Transverse colon (tissue), 4 donors: ENCODE measurements around the gene COX17. TPM values are rescaled to one million over a fixed set of nuclear protein-coding genes. Genes with fewer than 3 reads are reported as not detected.

ENCODE experiments used
- DNase-seq: peaks from one replicate; pipeline ENCODE4 v3.0.0-alpha.2; 2019
- H3K27ac ChIP-seq, 4 donors: fragments of 200-600 bp; sonication (generic); 2 replicates each; pipeline ENCODE4 v1.5.1; 2016 to 2018; ENCODE audit warnings: inconsistent platforms in 4 of 4
- H3K27me3 ChIP-seq: fragments of 200-600 bp; sonication (generic); 2 replicates; pipeline ENCODE4 v1.5.1; 2017; ENCODE audit warnings: inconsistent platforms
- H3K36me3 ChIP-seq, 4 donors: fragments of 200-600 bp; sonication (generic); 2 replicates each; pipeline ENCODE4 v1.5.1; 2017 to 2019; ENCODE audit warnings: inconsistent platforms in 4 of 4
- H3K4me1 ChIP-seq, 4 donors: fragments of 200-600 bp; sonication (generic); 2 replicates each; pipeline ENCODE4 v1.5.1; 2017 to 2020; ENCODE audit warnings: inconsistent platforms in 4 of 4
- H3K4me3 ChIP-seq, 4 donors: fragments of 200-600 bp; sonication (generic); 1 replicate in 1 of 4; 2 replicates in 3 of 4; pipeline versions ENCODE4 v1.5.1 to v1.6.1; 2017 to 2019; ENCODE audit warnings: inconsistent platforms in 4 of 4
- H3K9me3 ChIP-seq, 2 donors: fragments of 200-600 bp; sonication (generic); 2 replicates each; pipeline ENCODE4 v1.5.1; 2017 to 2019; ENCODE audit warnings: inconsistent platforms in 2 of 2
- EP300 ChIP-seq: sonication (generic); formaldehyde crosslinking; IDR thresholded peaks from one replicate; pipeline ENCODE4 v1.6.1; 2017; ENCODE audit warnings: antibody characterized with exemption, low read depth
- POLR2A ChIP-seq: fragments of 450-650 bp; IDR thresholded peaks from one replicate; pipeline ENCODE4 v1.6.1; 2016; ENCODE audit warnings: antibody characterized with exemption, mild to moderate bottlenecking, moderate library complexity
- POLR2AphosphoS5 ChIP-seq, 3 donors: sonication (generic); formaldehyde crosslinking; IDR thresholded peaks; one replicate each; pipeline ENCODE4 v1.6.1; 2016; ENCODE audit warnings: antibody characterized with exemption in 3 of 3
- WGBS, 2 donors: methylation state at CpG; one replicate each; pipeline ENCODE4 v1.1.5; 2018; ENCODE audit warnings: low coverage in 1 of 2; 5-methylcytosine and 5-hydroxymethylcytosine counted together
- in situ Hi-C, 4 donors: fragments of 200-750 bp; cut with MboI; loops; one replicate each; pipeline versions ENCODE4 v1.15.0 to v1.15.1; 2017; ENCODE audit warnings: low sequenced_read_pairs in 3 of 4, low pct_ligation_motif_present in 1 of 4, low pct_unique_long_range_greater_than_20kb in 1 of 4
- intact Hi-C: fragments of 100-400 bp; cut with DNase I; formaldehyde crosslinking; loops from one replicate; pipeline ENCODE4 v1.15.1; 2023; ENCODE audit warnings: low total_unique reads
- total RNA-seq, 4 donors: library from RNA; depleted of rRNA; stranded (reverse); fragments of >200 nt; gene quantifications; one replicate each; pipeline ENCODE4 v1.1.0, GENCODE V29; 2016
- TF ChIP-seq, protein P1 (sequence below), 5 experiments: fragments of 200-600 bp in 3 of 5; fragments of 450-650 bp in 2 of 5; sonication (generic) in 3 of 5; IDR thresholded peaks; 1 replicate in 2 of 5; 2 replicates in 3 of 5; pipeline ENCODE4 v1.5.1; 2016 to 2017; ENCODE audit warnings: antibody characterized with exemption in 5 of 5, inconsistent platforms in 3 of 5, mild to moderate bottlenecking in 2 of 5, moderate library complexity in 1 of 5

The COX17 gene
- total RNA-seq, 4 donors from 2014 or later: 2.2 to 49.2 (median 24.2) TPM

DNA sequence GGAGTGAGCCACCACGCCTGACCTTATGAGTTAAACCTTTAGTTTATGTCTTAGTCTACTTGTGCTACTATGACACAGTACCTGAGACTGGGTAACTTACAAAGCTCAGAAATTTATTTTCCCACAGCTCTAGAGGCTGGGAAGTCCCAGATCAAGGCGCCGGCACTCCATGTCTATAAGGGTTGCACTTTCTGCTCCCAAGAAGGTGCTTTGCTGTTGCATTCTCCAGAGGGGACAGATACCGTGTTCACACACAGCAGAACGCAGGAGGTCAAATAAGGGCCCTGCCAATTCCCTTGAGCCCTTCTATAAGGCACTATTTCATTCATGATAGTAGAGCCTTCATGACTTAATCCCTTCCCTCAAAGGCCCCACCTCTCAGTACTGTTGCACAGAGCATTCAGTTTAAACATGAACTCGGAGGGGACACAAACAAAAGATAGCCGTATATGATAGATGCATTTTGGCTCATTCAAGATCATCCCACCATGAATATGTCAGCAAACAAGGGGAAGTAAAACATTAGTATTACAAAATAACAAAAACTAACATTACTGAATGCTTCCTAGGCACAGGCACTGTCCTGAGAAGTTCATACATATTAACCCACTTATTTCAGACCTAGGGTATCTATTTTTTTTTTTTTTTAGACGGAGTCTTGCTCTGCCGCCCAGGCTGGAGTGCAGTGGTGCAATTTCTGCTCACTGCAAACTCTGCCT lies 53.0 kb downstream of the COX17 start:
- intact Hi-C loops (no loop called here), in situ Hi-C loops (no loop called here)
- no peak overlapping the region for H3K4me3 ChIP-seq
- no peak for DNase-seq
- no peaks in the 10 kb centered on the region for H3K9me3 ChIP-seq
- H3K36me3 ChIP-seq: no peaks in the 10 kb centered on the region
- TF ChIP-seq EP300: no peak
- no peak for TF ChIP-seq POLR2A
- TF ChIP-seq, protein P1, sequence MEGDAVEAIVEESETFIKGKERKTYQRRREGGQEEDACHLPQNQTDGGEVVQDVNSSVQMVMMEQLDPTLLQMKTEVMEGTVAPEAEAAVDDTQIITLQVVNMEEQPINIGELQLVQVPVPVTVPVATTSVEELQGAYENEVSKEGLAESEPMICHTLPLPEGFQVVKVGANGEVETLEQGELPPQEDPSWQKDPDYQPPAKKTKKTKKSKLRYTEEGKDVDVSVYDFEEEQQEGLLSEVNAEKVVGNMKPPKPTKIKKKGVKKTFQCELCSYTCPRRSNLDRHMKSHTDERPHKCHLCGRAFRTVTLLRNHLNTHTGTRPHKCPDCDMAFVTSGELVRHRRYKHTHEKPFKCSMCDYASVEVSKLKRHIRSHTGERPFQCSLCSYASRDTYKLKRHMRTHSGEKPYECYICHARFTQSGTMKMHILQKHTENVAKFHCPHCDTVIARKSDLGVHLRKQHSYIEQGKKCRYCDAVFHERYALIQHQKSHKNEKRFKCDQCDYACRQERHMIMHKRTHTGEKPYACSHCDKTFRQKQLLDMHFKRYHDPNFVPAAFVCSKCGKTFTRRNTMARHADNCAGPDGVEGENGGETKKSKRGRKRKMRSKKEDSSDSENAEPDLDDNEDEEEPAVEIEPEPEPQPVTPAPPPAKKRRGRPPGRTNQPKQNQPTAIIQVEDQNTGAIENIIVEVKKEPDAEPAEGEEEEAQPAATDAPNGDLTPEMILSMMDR (IDR thresholded peaks at IDR 0.05): no peak
- no peak for TF ChIP-seq POLR2AphosphoS5 (IDR thresholded peaks at IDR 0.05)
- H3K4me1 ChIP-seq: peaks cover 0 to 4% (median 0%) of the 10 kb centered on the region in 4 donors
- no peaks in the 10 kb centered on the region for H3K27me3 ChIP-seq
- 86 to 88% methylated on average over 5 to 9 of the region's 9 CpGs for WGBS, 2 donors
- no peak overlapping the region for H3K27ac ChIP-seq

DNA sequence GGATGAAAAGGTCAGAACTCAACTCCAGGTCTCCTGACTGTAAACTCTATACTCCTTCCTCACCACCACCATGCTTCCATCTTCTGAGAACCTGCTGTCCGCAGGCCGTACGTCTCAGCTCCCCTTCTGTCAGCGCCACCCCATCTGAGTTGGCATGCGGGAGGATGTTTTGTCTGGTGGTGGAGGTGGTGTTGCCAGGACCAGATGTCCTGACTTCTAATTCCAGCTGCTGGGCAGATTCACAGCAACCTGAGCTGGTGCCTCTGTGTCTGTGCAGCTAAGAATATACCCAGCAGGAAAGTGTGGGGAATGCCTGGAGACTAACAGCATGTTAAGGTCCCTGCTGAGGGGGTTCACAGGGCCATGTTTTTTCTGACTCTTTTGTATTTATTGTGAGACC lies 56.3 kb downstream of the COX17 start:
- Histone ChIP-seq H3K4me1 (no peaks in the 10 kb centered on the region), H3K9me3 (no peaks in the 10 kb centered on the region), H3K27me3 (no peaks in the 10 kb centered on the region), H3K36me3 (no peaks in the 10 kb centered on the region), H3K4me3 (no peak overlapping the region), H3K27ac (no peak overlapping the region)
- DNase-seq: no peak
- intact Hi-C loops: no loop called here
- in situ Hi-C loops: no loop called here
- TF ChIP-seq POLR2A: no peak
- no peak for TF ChIP-seq POLR2AphosphoS5 (IDR thresholded peaks at IDR 0.05)
- TF ChIP-seq, protein P1 (IDR thresholded peaks at IDR 0.05): no peak
- no peak for TF ChIP-seq EP300
- 87 to 95% methylated on average over 4 to 5 of the region's 5 CpGs for WGBS, 2 donors

Other genes starting within 250 kb of the COX17 start
- gene TMEM39A, start 213.8 kb downstream of the COX17 start, total RNA-seq: 10 to 100 TPM in 3 of 4 donors, 1 to 10 TPM in 1; 7.1 to 38.4 (median 32.1) TPM
- gene POGLUT1, start 208.4 kb downstream of the COX17 start, total RNA-seq: 10 to 100 TPM in 2 of 4 donors, 1 to 10 TPM in 2; 1.5 to 16.7 (median 8.4) TPM
- 10 to 100 TPM; 25.7 to 50.8 (median 35.0) TPM for gene TIMMDC1, start 178.9 kb downstream of the COX17 start, total RNA-seq
- gene CD80, start 117.8 kb downstream of the COX17 start, total RNA-seq: 10 to 100 TPM in 1 of 4 donors, 1 to 10 TPM in 1, not detected in 2; 2.4 to 13.8 TPM
- gene ADPRH, start 97.9 kb downstream of the COX17 start, total RNA-seq: 1 to 10 TPM; 1.8 to 2.4 (median 2.3) TPM
- 1 to 10 TPM in 2 of 4 donors, under 1 TPM in 1, not detected in 1; 0.95 to 3.2 (median 2.2) TPM for gene PLA1A, start 79.5 kb downstream of the COX17 start, total RNA-seq
- gene POPDC2, start 16.8 kb downstream of the COX17 start, total RNA-seq: 10 to 100 TPM; 15.0 to 17.7 (median 15.6) TPM
- gene CFAP91, start 25.6 kb upstream of the COX17 start, total RNA-seq: 1 to 10 TPM in 2 of 4 donors, not detected in 2; 1.4 to 5.4 TPM
- 100 to 1,000 TPM in 2 of 4 donors, 10 to 100 TPM in 2; 78.0 to 271 (median 158) TPM for gene NR1I2, start 104.7 kb upstream of the COX17 start, total RNA-seq